Left lung (tissue), 10 donors: ENCODE results near the gene PCNX2. TPM values are rescaled to one million over a fixed set of nuclear protein-coding genes. Genes with fewer than 3 reads are reported as not detected.
A peak's percentile ranks its signal among the peaks of the same experiment; 100 is the strongest.

Source experiments
- ATAC-seq: fragments of 200-7000 bp; cut with Tn5 transposase; one replicate; pipeline ENCODE4 v1.9.1; 2020; ENCODE audit warnings: moderate library complexity
- DNase-seq, 4 donors: peaks; one replicate each; pipeline ENCODE4 v3.0.0-alpha.2; 2013 to 2020
- H3K27ac ChIP-seq, 2 donors: fragments of 200-600 bp; sonication (generic) in 1 of 2; one replicate each; pipeline versions ENCODE4 v1.5.0 to v1.8.0; 2020 to 2021
- H3K27me3 ChIP-seq, 2 donors: fragments of 200-600 bp; sonication (generic) in 1 of 2; one replicate each; pipeline versions ENCODE4 v1.5.0 to v1.8.0; 2020 to 2021
- H3K36me3 ChIP-seq, 2 donors: fragments of 200-600 bp; sonication (generic) in 1 of 2; one replicate each; pipeline versions ENCODE4 v1.5.0 to v1.8.0; 2020 to 2021
- H3K4me1 ChIP-seq, 2 donors: fragments of 200-600 bp; one replicate each; pipeline ENCODE4 v1.8.0; 2021
- H3K4me3 ChIP-seq, 2 donors: fragments of 200-600 bp; sonication (generic) in 1 of 2; one replicate each; pipeline versions ENCODE4 v1.5.0 to v1.8.0; 2020 to 2021; ENCODE audit warnings: mild to moderate bottlenecking in 1 of 2
- H3K9me3 ChIP-seq, 2 donors: fragments of 200-600 bp; sonication (generic) in 1 of 2; one replicate each; pipeline versions ENCODE4 v1.5.0 to v1.8.0; 2020 to 2021
- CTCF ChIP-seq, 2 donors: fragments of 200-600 bp; sonication (generic) in 1 of 2; IDR thresholded peaks; one replicate each; pipeline versions ENCODE4 v1.5.0 to v1.8.0; 2021; ENCODE audit warnings: antibody characterized with exemption in 2 of 2
- intact Hi-C, 2 donors: fragments of 100-400 bp; cut with DNase I; formaldehyde crosslinking; loops; one replicate each; pipeline versions ENCODE4 v1.11.2 to v1.14.2; 2022
- polyA plus RNA-seq, 6 donors: library from polyadenylated mRNA; unstranded; fragments of 120-200 nt; gene quantifications; one replicate each; pipeline ENCODE4 v1.2.1, GENCODE V29; 2013; ENCODE audit not compliant: insufficient read length in 6 of 6
- total RNA-seq, 2 donors: library from RNA; stranded (reverse); fragmentation: NEBNext Ultra II Directional; extraction: Animal tissue kit (Norgen Biotek cat#: 25700); gene quantifications; one replicate each; pipeline ENCODE4 v1.2.1, GENCODE V29; 2021
- donor health status: DM: no; HTN: yes; CAD: no.
- donor health status: DM: no; HTN: no; CAD: no.

The PCNX2 gene
- total and polyA plus RNA-seq, 8 donors, result 9.2 to 14.7 (median 11.3) TPM

- H3K36me3 ChIP-seq, result no peaks in the 10 kb centered on the region
- peak; percentile 93 for ATAC-seq
- intact Hi-C loops, result no loop called here
- peak overlapping the region; percentile 54 to 72 for H3K4me3 ChIP-seq
- H3K27me3 ChIP-seq, result peaks cover 10 to 30% of the 10 kb centered on the region in 2 donors
- TF ChIP-seq CTCF (IDR thresholded peaks at IDR 0.05), result no peak
- no peak overlapping the region for H3K27ac ChIP-seq
- H3K4me1 ChIP-seq, result peaks cover 0 to 19% of the 10 kb centered on the region in 2 donors
- H3K9me3 ChIP-seq, result no peaks in the 10 kb centered on the region
- peak; percentile 39 to 97 (median 94) for DNase-seq
These were observed 31.5 kb upstream of the PCNX2 start for GRCh38 chr1:233326811-233327650.

- no peak overlapping the region for H3K27ac ChIP-seq
- no peak for TF ChIP-seq CTCF (IDR thresholded peaks at IDR 0.05)
- ATAC-seq, result no peak
- H3K4me1 ChIP-seq, result peaks cover 0 to 13% of the 10 kb centered on the region in 2 donors
- no peaks in the 10 kb centered on the region for H3K9me3 ChIP-seq
- intact Hi-C loops, result no loop called here
- peaks cover 10 to 33% of the 10 kb centered on the region in 2 donors for H3K27me3 ChIP-seq
- no peak for DNase-seq
- H3K4me3 ChIP-seq, result peak overlapping the region in 1 of 2 donors; percentile 72
- H3K36me3 ChIP-seq, result no peaks in the 10 kb centered on the region
These were observed 30.8 kb upstream of the PCNX2 start for GRCh38 chr1:233326319-233326718.

GRCh38 chr1:233323718-233324117, 28.2 kb upstream of the PCNX2 start:
- no peaks in the 10 kb centered on the region for H3K9me3 ChIP-seq
- H3K4me1 ChIP-seq, result peaks cover 0 to 8% of the 10 kb centered on the region in 2 donors
- H3K27me3 ChIP-seq, result peaks cover 2 to 35% of the 10 kb centered on the region in 2 donors
- no peak for TF ChIP-seq CTCF (IDR thresholded peaks at IDR 0.05)
- H3K36me3 ChIP-seq, result no peaks in the 10 kb centered on the region
- peak in 1 of 4 donors; percentile 24 for DNase-seq
- H3K4me3 ChIP-seq, result no peak overlapping the region
- no peak for ATAC-seq
- intact Hi-C loops, result no loop called here
- no peak overlapping the region for H3K27ac ChIP-seq

- ATAC-seq, result no peak
- no peak for TF ChIP-seq CTCF (IDR thresholded peaks at IDR 0.05)
- Histone ChIP-seq H3K36me3 (no peaks in the 10 kb centered on the region), H3K4me1 (no peaks in the 10 kb centered on the region), H3K27ac (no peak overlapping the region), H3K4me3 (no peak overlapping the region), H3K9me3 (no peaks in the 10 kb centered on the region), H3K27me3 (peaks cover 0 to 15% of the 10 kb centered on the region in 2 donors)
- DNase-seq, result no peak
- intact Hi-C loops, result no loop called here
These were observed 24.5 kb upstream of the PCNX2 start for GRCh38 chr1:233320023-233320422.

GRCh38 chr1:233319272-233319671, 23.7 kb upstream of the PCNX2 start:
- intact Hi-C loops, result no loop called here

More at GRCh38 chr1:233319272-233319671, 23.7 kb upstream of the PCNX2 start:
- DNase-seq (no peak), ATAC-seq (no peak)
- Histone ChIP-seq H3K9me3 (no peaks in the 10 kb centered on the region), H3K36me3 (no peaks in the 10 kb centered on the region), H3K4me1 (no peaks in the 10 kb centered on the region), H3K4me3 (no peak overlapping the region), H3K27ac (no peak overlapping the region), H3K27me3 (peaks cover 0 to 19% of the 10 kb centered on the region in 2 donors)
- no peak for TF ChIP-seq CTCF (IDR thresholded peaks at IDR 0.05)
